NB4 (cell line): ENCODE results near the gene CORO1C.

Source experiments
- DNase-seq: peaks from one replicate; pipeline ENCODE4 v3.0.0; 2010; ENCODE audit warnings: low read depth
- H3K4me3 ChIP-seq: one replicate; pipeline ENCODE4 v1.5.1; 2011; ENCODE audit warnings: mild to moderate bottlenecking, low read depth, low read length, moderate library complexity
- CTCF ChIP-seq: IDR thresholded peaks from one replicate; pipeline ENCODE4 v1.5.1; 2012; ENCODE audit warnings: low read depth, low read length
- MYC ChIP-seq: IDR thresholded peaks from 2 replicates; pipeline ENCODE4 v1.6.1; 2011; ENCODE audit warnings: low read depth, low read length
- POLR2A ChIP-seq: IDR thresholded peaks from 2 replicates; pipeline ENCODE4 v1.6.1; 2011; ENCODE audit warnings: mild to moderate bottlenecking; ENCODE audit not compliant: insufficient read length; ENCODE audit errors: extremely low read depth
- TF ChIP-seq, protein P1 (sequence below): IDR thresholded peaks from 2 replicates; pipeline ENCODE4 v1.6.1; 2011; ENCODE audit warnings: low read depth, low read length

The CORO1C gene

GRCh38 chr12:108600702-108601007, 130.7 kb downstream of the CORO1C start:
- no peak for DNase-seq
- no peak overlapping the region for H3K4me3 ChIP-seq
- TF ChIP-seq POLR2A (no peak), MYC (no peak), CTCF (no peak)
- TF ChIP-seq, protein P1, sequence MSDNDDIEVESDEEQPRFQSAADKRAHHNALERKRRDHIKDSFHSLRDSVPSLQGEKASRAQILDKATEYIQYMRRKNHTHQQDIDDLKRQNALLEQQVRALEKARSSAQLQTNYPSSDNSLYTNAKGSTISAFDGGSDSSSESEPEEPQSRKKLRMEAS: no peak

GRCh38 chr12:108599948-108600701, 131.2 kb downstream of the CORO1C start:
- no peak overlapping the region for H3K4me3 ChIP-seq
- no peak for DNase-seq
- TF ChIP-seq POLR2A: no peak
- TF ChIP-seq CTCF: peak; percentile 3

- TF ChIP-seq CTCF (no peak), MYC (no peak), POLR2A (no peak)
- TF ChIP-seq, protein P1: no peak
- no peak for DNase-seq
- no peak overlapping the region for H3K4me3 ChIP-seq
Measured at GRCh38 chr12:108599541-108599940, 131.8 kb downstream of the CORO1C start.

DNA sequence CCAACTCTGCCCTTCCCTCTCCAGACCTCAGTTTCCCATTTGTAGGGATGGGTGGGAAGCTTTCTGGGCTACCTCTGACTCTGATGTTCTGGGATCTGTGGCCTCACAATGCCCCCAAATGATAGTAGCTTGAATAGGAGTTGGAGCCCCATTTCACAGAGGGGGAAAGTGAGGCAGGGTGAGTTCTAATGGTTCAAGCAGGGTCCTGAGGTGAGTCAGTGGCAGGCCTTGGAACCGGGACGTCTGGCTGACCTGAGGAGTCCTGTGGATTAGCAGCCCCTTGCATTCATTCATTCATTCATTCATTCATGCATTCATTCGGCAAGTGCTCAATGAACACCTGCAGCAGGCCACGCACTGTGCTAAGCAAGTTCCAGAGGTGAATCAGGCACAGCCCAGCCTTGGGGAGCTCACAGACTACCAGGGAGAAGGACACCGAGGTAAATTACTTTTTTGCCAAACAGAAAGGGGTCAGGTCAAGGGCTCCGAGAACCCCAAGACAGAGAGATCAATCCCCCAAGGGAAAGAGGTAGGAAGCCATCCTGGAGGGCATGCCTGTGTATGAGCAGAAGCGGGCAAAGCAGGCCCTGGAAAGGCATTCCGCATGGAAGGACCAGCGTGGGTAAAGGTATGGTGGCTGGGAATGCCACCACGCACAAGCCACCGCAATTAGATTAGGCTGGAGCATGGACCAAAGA, 132.6 kb downstream of the CORO1C start:
- no peak for TF ChIP-seq POLR2A
- TF ChIP-seq, protein P1: no peak
- TF ChIP-seq MYC: no peak
- TF ChIP-seq CTCF: no peak
- no peak overlapping the region for H3K4me3 ChIP-seq
- DNase-seq: no peak

DNA sequence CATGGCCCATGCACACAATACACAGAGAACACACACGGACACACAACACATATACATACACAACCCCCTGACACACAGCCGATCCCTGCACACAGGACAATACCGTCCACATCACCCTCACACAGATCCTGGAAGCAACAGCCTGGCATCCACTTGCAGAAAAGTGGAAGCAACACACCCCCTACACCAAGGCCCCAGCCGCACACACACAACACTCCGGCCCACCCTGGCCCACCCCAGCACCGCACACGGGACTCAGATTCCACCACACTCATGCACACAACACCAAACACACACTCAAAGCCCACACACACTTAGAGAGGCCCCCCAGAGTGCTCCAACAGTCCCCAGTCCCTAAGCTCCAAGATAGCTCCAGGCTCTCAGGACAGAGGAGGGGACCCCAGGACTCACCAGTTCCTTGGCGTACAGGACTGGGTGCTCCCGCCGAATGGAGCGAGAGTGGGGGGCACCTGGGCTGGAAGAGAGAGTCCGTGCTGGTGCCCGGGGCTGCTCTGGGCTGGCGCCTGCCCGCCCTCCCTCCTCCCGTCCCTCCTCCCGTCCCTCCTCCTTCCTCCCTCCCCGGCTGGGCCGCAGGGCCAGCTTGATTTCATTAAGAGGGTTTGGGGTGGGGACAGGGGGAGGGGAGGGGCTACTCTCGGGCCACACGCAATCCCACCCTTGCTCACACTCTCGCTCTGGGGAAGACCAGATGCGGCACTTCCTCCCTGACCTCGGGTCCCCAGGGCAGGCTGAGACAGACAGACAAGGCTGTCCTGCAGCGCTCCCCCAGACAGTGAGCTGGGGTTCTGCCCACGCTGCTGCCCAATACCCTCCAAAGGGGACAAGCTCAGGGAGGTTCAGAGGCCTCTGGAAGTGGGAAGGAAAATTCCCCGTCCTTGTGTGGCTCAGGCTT, 133.5 kb downstream of the CORO1C start, which contains the start of gene TMEM119:
TSS of gene TMEM119 (minus strand) at position 526 of the 913 bp plus-strand sequence. CDS start 5,701 bp downstream, outside the sequence.
- TF ChIP-seq POLR2A (no peak), CTCF (no peak), MYC (no peak)
- TF ChIP-seq, protein P1: no peak
- peak; percentile 84 for DNase-seq
- no peak within 1 kb of the TSS for H3K4me3 ChIP-seq
